GM10266 (cell line): ENCODE measurements around the gene RFT1.

ENCODE experiments used
- DNase-seq: peaks from one replicate; pipeline ENCODE4 v3.0.0; 2012; ENCODE audit errors: extremely low spot score
- CTCF ChIP-seq: IDR thresholded peaks from 2 replicates; pipeline ENCODE4 v1.5.1; 2012; ENCODE audit warnings: mild to moderate bottlenecking, low read depth; ENCODE audit not compliant: control insufficient read depth, insufficient read depth; ENCODE audit errors: missing control alignments

The RFT1 gene

GRCh38 chr3:53161820-53162671 is 31.8 kb upstream of the RFT1 start:
- TF ChIP-seq CTCF, result no peak
- DNase-seq, result peak; percentile 84

- DNase-seq, result peak; percentile 61
Measured at GRCh38 chr3:53161450-53161819, 31.2 kb upstream of the RFT1 start.

DNA sequence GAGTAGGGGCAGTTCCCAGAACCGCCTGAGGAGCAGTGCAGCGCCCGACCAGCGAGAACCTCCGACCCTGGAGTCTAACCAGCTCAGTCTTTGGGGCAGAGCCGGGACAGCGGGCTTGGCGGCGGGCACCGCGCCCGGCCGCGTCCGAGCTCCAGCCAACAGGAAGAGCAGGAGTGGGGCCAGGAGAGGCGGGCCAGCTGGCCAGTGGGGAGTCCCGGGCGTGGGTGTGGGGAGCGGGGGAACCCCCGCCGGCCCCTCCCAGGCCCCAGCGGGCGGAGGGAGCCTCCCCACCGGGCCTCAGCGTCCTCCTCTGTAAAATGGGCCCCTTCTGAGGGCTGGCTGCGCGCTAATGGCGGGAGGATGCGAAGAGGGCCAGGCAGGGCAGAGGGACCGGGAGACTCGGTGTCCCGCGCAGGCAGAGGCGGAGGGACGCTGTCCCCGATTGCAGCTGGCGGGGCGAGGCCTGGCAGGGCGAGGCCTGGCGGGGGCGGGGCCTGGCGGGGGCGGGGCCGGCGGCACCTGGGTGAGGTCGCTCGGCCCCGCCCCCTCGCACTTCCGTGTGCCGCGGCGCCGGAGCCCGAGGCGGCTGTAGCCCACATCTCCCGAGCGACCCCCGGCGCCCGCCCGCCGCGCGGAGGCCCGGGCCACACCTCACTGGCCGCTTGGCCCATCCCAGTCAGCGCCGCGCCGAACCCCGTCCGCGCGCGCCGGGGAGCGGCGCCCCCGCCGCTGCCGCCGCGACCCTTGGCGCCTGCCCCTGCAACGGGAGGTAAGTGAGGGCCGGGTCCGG is 30.6 kb upstream of the RFT1 start, which contains the start of gene PRKCD:
Gene PRKCD (plus strand): TSS at position 550 of the 790 bp plus-strand sequence. CDS start 17,214 bp downstream, outside the sequence.
- peak; percentile 23 for TF ChIP-seq CTCF
- peak; percentile 98 for DNase-seq

More at GRCh38 chr3:53161450-53161819, 31.2 kb upstream of the RFT1 start:
- TF ChIP-seq CTCF, result no peak

GRCh38 chr3:53160061-53160659 is 29.9 kb upstream of the RFT1 start:
- DNase-seq, result no peak
- TF ChIP-seq CTCF, result no peak

DNA sequence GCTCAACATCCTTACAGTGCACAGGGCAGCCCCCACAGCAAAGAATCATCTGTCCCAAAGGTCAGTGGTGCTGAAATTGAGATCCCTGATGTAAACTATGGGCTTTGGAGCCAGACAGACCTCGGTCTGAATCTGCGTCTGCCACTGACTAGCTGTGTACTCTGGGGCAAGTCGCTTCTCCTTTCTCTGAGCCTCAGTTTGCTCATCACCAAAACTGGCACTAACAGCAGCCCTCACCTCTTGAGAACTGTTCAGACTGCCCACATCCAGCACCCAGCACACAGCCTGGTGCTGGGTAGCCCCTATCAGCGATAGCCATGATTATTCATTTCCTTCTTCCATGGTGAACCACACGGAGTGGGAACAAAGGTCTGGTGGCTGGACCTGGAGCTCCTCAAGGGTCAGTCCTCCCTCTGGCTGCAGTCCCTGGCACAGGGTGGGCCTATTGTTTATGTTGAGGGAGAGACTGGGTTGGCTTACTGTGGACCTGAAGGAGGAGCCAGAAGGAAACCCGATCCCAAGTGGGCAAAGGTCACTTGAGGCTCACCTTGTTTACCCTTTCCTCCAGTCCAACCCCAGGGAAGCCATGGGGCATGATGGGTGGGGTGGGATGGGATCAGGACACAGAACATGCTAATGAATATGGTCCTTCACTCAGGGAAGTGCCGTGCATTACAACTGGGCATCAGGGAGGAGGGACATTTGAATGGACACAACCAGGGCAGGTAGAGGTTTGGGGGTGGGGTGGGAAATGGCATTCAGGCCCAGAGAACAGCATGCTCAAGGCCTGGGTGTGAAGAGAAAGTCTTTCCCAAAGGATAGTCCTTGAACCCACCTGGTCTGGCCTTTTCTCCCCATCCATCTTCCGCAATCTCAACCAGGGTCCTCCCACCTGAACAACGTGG is 29.2 kb upstream of the RFT1 start:
- DNase-seq, result no peak
- TF ChIP-seq CTCF, result no peak

DNA sequence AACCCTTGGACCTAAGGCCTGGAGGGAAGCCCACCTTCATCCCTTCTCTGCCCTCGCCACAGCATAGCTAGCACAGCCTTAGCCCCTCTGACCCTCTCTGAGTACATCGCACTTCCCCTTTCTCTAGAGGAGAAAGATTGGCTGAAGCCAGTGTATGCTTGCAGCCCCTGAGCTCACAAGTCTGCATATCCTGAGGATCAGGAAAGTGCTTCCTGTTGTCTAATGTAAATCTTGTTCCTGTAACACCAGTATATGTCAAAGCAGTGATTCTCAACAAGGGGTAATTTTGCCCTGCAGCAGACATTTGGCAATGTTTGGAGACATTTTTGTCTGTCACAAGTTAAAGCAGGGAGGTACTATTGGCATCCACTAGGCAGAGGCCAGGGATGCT is 28.5 kb upstream of the RFT1 start:
- no peak for DNase-seq
- TF ChIP-seq CTCF, result no peak
